Mammary epithelial cell (primary cell): ENCODE measurements around the gene NIPBL.

Source experiments
- CTCF ChIP-seq, 2 donors: IDR thresholded peaks in 1 of 2; conservative IDR thresholded peaks in 1 of 2; 2 replicates each; pipeline ENCODE4 v1.5.1; 2011 to 2012; ENCODE audit warnings: inconsistent platforms in 2 of 2, low read length in 2 of 2, mild to moderate bottlenecking in 2 of 2, control low read depth in 1 of 2, low read depth in 1 of 2; ENCODE audit not compliant: insufficient read depth in 1 of 2; ENCODE audit errors: extremely low read depth in 1 of 2
- EZH2 ChIP-seq: IDR thresholded peaks from 2 replicates; pipeline ENCODE4 v1.6.1; 2012; ENCODE audit warnings: low read length, inconsistent platforms, borderline replicate concordance

- TF ChIP-seq EZH2 (no peak), CTCF (conservative IDR thresholded peaks at IDR 0.05 in 1 of 2, IDR thresholded peaks at IDR 0.05 in 1 of 2; ENCODE audit: extremely low read depth in 1 of 2, insufficient read depth in 1 of 2, low read depth in 1 of 2, low read length in 2 of 2) (no peak)
These were observed 52.9 kb downstream of the NIPBL start for GRCh38 chr5:36929438-36929837.
